HFF-Myc (cell line): Measurements from ENCODE around the gene HPGD.

Experiments used
- DNase-seq: peaks from one replicate; pipeline ENCODE4 v3.0.0-alpha.2; 2011; ENCODE audit warnings: low read depth; ENCODE audit errors: extremely low read depth
- H3K4me3 ChIP-seq: replicated peaks from 2 replicates; pipeline ENCODE4 v1.5.1; 2011; ENCODE audit warnings: low read depth, mild to moderate bottlenecking, control low read depth, low read length
- TF ChIP-seq, protein P1 (sequence below): IDR thresholded peaks from 2 replicates; pipeline ENCODE4 v1.5.1; 2012; ENCODE audit warnings: mild to moderate bottlenecking, low read depth, low read length, control low read depth; ENCODE audit errors: missing control alignments

HPGD gene

DNA sequence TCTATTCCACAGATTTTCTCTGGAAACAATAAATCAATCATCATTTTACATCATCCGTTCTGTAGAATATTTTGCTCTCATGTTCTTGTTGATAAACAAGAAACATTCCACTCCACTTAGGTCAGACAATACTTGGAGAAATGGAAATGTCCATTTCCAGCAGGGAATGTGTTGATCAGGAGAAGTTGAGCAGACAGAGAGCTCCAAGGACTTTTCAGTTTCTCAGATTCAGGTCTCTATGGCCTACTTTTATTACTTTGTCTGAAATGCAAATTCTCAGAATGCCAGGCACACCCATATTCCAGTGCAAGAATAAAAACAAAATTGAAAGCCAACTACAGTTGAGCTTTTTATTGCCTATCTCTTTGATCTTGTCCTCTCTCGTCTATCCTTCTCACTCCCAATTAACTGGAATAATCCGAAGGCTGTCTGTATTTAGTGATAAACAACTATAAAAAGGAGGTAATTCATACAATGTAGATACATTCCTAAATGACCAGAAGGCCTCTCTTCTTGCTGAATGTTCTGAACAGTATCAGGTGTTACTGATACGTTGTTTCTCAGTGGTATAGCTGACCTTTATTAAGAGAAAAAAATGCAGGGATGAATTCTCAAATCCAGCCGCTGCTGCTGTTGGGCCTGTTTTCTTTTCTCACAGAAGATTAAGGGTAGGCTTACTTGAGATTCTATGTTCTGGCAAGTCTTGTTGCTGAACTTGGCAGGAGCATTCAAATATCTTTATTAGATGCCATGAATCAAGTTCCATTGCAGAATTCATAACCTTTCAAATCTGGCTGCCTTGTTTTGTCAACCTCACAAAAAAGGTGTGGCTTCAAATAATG, 72.1 kb downstream of the HPGD start:
- TF ChIP-seq, protein P1, sequence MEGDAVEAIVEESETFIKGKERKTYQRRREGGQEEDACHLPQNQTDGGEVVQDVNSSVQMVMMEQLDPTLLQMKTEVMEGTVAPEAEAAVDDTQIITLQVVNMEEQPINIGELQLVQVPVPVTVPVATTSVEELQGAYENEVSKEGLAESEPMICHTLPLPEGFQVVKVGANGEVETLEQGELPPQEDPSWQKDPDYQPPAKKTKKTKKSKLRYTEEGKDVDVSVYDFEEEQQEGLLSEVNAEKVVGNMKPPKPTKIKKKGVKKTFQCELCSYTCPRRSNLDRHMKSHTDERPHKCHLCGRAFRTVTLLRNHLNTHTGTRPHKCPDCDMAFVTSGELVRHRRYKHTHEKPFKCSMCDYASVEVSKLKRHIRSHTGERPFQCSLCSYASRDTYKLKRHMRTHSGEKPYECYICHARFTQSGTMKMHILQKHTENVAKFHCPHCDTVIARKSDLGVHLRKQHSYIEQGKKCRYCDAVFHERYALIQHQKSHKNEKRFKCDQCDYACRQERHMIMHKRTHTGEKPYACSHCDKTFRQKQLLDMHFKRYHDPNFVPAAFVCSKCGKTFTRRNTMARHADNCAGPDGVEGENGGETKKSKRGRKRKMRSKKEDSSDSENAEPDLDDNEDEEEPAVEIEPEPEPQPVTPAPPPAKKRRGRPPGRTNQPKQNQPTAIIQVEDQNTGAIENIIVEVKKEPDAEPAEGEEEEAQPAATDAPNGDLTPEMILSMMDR: no peak
- no peak overlapping the region for H3K4me3 ChIP-seq
- DNase-seq: no peak

DNA sequence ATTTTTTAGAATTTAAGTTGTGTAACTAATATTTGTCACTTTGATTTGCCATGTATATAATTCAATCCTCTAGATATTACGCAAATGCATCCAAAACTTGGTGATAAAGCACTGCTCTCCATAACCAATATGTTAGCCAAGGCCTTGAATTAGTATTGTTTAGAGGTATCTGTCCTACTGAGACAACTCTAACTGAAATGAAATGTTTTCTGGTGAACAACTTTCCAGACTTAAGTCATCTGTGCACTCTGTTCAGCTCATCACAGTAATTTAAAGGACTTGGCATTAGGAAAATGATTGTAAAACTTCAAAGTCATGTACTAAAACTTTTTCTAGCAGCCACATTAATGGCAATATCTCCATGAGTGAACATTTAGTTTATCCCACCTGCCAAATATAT, 73.1 kb downstream of the HPGD start:
- DNase-seq: no peak
- TF ChIP-seq, protein P1: no peak
- H3K4me3 ChIP-seq: no peak overlapping the region

DNA sequence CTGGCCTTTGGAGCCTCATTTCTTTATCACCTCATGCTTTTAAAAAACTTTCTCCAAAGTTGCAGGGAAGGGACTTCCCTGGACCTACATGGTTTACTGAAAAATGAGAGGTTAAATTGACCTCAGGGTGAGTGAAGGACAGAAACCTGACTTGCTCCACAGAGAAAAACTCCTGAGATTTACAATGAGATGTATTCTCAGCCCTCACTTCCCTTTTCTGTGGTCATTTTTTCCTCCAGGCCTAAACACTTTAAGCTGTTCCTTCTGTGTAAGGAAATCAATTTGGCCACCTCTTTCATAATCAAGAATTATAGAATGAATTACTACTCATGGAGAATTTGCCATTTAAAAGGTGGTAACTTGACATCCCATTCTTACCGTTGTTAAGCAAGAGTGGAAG, 77.9 kb downstream of the HPGD start:
- no peak overlapping the region for H3K4me3 ChIP-seq
- TF ChIP-seq, protein P1: no peak
- no peak for DNase-seq
